Measurements from ENCODE around the gene RETSAT.
A peak's percentile ranks its signal among the peaks of the same experiment; 100 is the strongest.
"Not testable (repeated sequence)": the region's sequence is repeated elsewhere in the genome, so short reads cannot be mapped to it uniquely, and the experiment has no call there.

RETSAT gene

GRCh38 chr2:85318222-85319074 lies 35.9 kb downstream of the RETSAT start:
- DNase-seq (ENCODE audit: low read depth): peak; percentile 61
- no peak for TF ChIP-seq CTCF (IDR thresholded peaks at IDR 0.05; ENCODE audit: low read length, missing control alignments)
- no peak overlapping the region for H3K4me3 ChIP-seq (replicated peaks; ENCODE audit: low read depth, low read length)

- DNase-seq (ENCODE audit: low read depth); H3K4me3 ChIP-seq (replicated peaks; ENCODE audit: low read depth, low read length): not testable (repeated sequence)
Observed at GRCh38 chr2:85315921-85316320, 38.4 kb downstream of the RETSAT start.

- DNase-seq (ENCODE audit: low read depth): no peak
- H3K4me3 ChIP-seq (replicated peaks; ENCODE audit: low read depth, low read length): no peak overlapping the region
- no peak for TF ChIP-seq CTCF (IDR thresholded peaks at IDR 0.05; ENCODE audit: low read length, missing control alignments)
Observed at GRCh38 chr2:85314884-85315242, 39.5 kb downstream of the RETSAT start.

- no peak overlapping the region for H3K4me3 ChIP-seq (replicated peaks; ENCODE audit: low read depth, low read length)
- DNase-seq (ENCODE audit: low read depth): peak; percentile 81
- no peak for TF ChIP-seq CTCF (IDR thresholded peaks at IDR 0.05; ENCODE audit: low read length, missing control alignments)
Observed at GRCh38 chr2:85312404-85312803, 41.9 kb downstream of the RETSAT start.

- H3K4me3 ChIP-seq (replicated peaks; ENCODE audit: low read depth, low read length): no peak overlapping the region
- DNase-seq (ENCODE audit: low read depth): no peak
- TF ChIP-seq CTCF (IDR thresholded peaks at IDR 0.05; ENCODE audit: low read length, missing control alignments): no peak
Observed at GRCh38 chr2:85310330-85310729, 44.0 kb downstream of the RETSAT start.

- no peak overlapping the region for H3K4me3 ChIP-seq (replicated peaks; ENCODE audit: low read depth, low read length)
- no peak for TF ChIP-seq CTCF (IDR thresholded peaks at IDR 0.05; ENCODE audit: low read length, missing control alignments)
Observed at GRCh38 chr2:85309699-85310321, 44.5 kb downstream of the RETSAT start.

GRCh38 chr2:85308896-85309555 lies 45.3 kb downstream of the RETSAT start:
- peak; percentile 44 for DNase-seq (ENCODE audit: low read depth)
- no peak overlapping the region for H3K4me3 ChIP-seq (replicated peaks; ENCODE audit: low read depth, low read length)
- no peak for TF ChIP-seq CTCF (IDR thresholded peaks at IDR 0.05; ENCODE audit: low read length, missing control alignments)

More at GRCh38 chr2:85309699-85310321, 44.5 kb downstream of the RETSAT start:
- no peak for DNase-seq (ENCODE audit: low read depth)

All from fibroblast of pulmonary artery (primary cell).